Activated naive CD8-positive, alpha-beta T cell treated with anti-CD3 and anti-CD28 coated beads for 36 hours (primary cell): Measurements from ENCODE around the gene KLRD1. TPM values are rescaled to one million over a fixed set of nuclear protein-coding genes. Genes with fewer than 3 reads are reported as not detected.
"Not testable (repeated sequence)": the region's sequence is repeated elsewhere in the genome, so short reads cannot be mapped to it uniquely, and the experiment has no call there.

Experiments used
- DNase-seq: peaks from one replicate; pipeline ENCODE4 v3.0.0; 2021
- H3K27ac Mint-ChIP-seq: one replicate; pipeline ENCODE4 v1.8.0; 2022; ENCODE audit warnings: mild to moderate bottlenecking, moderate library complexity, mixed read lengths
- H3K27me3 Mint-ChIP-seq: one replicate; pipeline ENCODE4 v1.8.0; 2022; ENCODE audit warnings: mild to moderate bottlenecking, mixed read lengths
- H3K36me3 Mint-ChIP-seq: one replicate; pipeline ENCODE4 v1.8.0; 2021; ENCODE audit warnings: mild to moderate bottlenecking, mixed read lengths
- H3K4me1 Mint-ChIP-seq: one replicate; pipeline ENCODE4 v1.8.0; 2021; ENCODE audit warnings: mixed read lengths
- H3K4me3 Mint-ChIP-seq: one replicate; pipeline ENCODE4 v1.8.0; 2022; ENCODE audit warnings: mild to moderate bottlenecking, moderate library complexity, mixed read lengths
- H3K9me3 Mint-ChIP-seq: one replicate; pipeline ENCODE4 v1.8.0; 2022; ENCODE audit warnings: mixed read lengths
- total RNA-seq, 2 experiments: library from RNA; stranded (reverse); gene quantifications; one replicate each; pipeline ENCODE4 v1.2.3, GENCODE V29; 2021

Gene KLRD1
- total RNA-seq, 2 experiments from 2014 or later = 2.0 to 2.6 TPM

DNA sequence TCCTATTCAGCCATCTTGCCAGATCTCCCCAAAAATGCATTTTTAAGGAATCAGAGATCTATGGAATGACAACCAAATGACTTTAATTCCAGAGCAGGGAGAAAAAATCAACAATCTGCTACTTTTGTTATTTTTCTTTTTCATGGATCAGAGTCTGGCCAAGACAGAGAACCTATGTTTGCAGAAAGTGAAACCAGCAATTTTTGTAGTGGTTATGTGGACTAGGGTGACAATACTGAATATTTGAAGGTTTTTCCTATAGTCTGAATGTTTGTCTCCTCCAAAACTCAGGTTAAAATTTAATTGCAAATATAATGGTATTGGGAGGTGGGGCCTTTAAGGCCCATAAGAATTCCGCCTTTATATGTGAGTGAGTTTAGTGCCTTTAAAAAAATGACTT is 51.3 kb downstream of the KLRD1 start:
- DNase-seq = no peak
- Mint-ChIP-seq H3K27ac (no peak overlapping the region), H3K4me1 (peaks cover 28% of the 10 kb centered on the region), H3K4me3 (no peak overlapping the region), H3K36me3 (peaks cover 62% of the 10 kb centered on the region), H3K9me3 (peaks cover 14% of the 10 kb centered on the region), H3K27me3 (no peaks in the 10 kb centered on the region)

- no peaks in the 10 kb centered on the region for H3K27me3 Mint-ChIP-seq
- H3K4me3 Mint-ChIP-seq = no peak overlapping the region
- peaks cover 13% of the 10 kb centered on the region for H3K9me3 Mint-ChIP-seq
- peak overlapping the region; percentile 75 for H3K27ac Mint-ChIP-seq
- no peak for DNase-seq
- H3K36me3 Mint-ChIP-seq = peaks cover 55% of the 10 kb centered on the region
- peaks cover 28% of the 10 kb centered on the region for H3K4me1 Mint-ChIP-seq
Measured at GRCh38 chr12:10361084-10361483, 53.4 kb downstream of the KLRD1 start.

DNA sequence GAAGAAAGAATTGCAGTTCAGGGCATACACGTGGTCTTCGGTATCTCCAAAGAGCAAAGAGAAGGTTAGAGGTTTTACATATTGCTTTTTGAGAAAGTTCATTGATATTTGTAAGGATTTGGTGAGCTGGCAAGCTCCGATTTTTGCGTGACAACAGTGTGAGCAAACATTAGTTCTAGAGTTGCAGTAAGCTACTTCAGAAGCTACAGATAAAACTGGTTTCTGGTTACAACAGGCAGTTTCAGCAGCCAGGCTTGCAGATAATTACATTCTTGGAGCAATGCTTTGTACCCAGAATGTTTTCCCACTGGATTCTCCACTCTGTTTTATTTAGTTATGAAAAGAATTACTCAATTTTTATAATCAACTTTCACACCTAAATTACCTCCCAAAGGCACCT is 54.0 kb downstream of the KLRD1 start:
- no peak for DNase-seq
- H3K9me3 Mint-ChIP-seq = peaks cover 12% of the 10 kb centered on the region
- peak overlapping the region; percentile 75 for H3K27ac Mint-ChIP-seq
- peak overlapping the region; percentile 25 for H3K4me3 Mint-ChIP-seq
- H3K27me3 Mint-ChIP-seq = no peaks in the 10 kb centered on the region
- peaks cover 28% of the 10 kb centered on the region for H3K4me1 Mint-ChIP-seq
- H3K36me3 Mint-ChIP-seq = peaks cover 56% of the 10 kb centered on the region

DNA sequence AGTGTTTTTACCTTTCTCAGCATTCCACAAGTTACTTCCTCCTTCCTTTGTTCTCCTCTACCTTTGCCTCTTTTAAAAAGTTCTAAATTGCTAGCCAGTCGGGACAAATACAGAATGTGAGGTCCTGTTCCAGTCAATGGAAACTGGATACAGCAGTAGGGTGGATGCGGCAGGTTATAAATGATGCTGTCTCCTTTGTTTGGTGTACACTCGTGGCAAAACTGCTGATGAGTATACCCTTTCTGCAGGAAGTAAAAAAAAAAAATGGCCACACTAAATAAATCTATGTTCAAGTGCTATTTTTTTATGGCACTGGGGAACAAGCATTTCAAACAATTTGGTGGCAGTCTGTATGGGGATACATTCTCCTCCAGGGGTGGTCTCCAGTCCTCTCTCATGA is 54.7 kb downstream of the KLRD1 start:
- Mint-ChIP-seq H3K27ac (no peak overlapping the region), H3K4me3 (no peak overlapping the region), H3K4me1 (peaks cover 34% of the 10 kb centered on the region), H3K9me3 (peaks cover 12% of the 10 kb centered on the region), H3K27me3 (no peaks in the 10 kb centered on the region), H3K36me3 (peaks cover 59% of the 10 kb centered on the region)
- no peak for DNase-seq

- peaks cover 12% of the 10 kb centered on the region for H3K9me3 Mint-ChIP-seq
- H3K4me3 Mint-ChIP-seq = no peak overlapping the region
- DNase-seq = no peak
- H3K36me3 Mint-ChIP-seq = peaks cover 59% of the 10 kb centered on the region
- peaks cover 40% of the 10 kb centered on the region for H3K4me1 Mint-ChIP-seq
- no peak overlapping the region for H3K27ac Mint-ChIP-seq
- H3K27me3 Mint-ChIP-seq = no peaks in the 10 kb centered on the region
Measured at GRCh38 chr12:10362828-10363657, 55.4 kb downstream of the KLRD1 start.

DNA sequence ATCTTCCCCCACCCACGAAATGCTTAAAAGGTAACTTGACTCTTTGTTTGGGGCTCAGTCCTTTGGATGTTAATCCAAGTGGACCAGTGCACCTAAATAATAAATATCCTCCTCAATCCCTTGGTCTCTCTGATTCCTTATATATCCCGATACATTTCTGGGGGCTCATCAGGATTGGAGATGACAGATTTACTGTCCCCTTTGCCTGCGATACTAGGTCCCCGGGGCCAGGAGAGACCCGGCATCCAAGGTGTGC is 55.9 kb downstream of the KLRD1 start:
- H3K36me3 Mint-ChIP-seq = peaks cover 59% of the 10 kb centered on the region
- H3K4me3 Mint-ChIP-seq = no peak overlapping the region
- no peak for DNase-seq
- H3K4me1 Mint-ChIP-seq = peaks cover 45% of the 10 kb centered on the region
- H3K9me3 Mint-ChIP-seq = peaks cover 16% of the 10 kb centered on the region
- H3K27me3 Mint-ChIP-seq = no peaks in the 10 kb centered on the region
- no peak overlapping the region for H3K27ac Mint-ChIP-seq

DNA sequence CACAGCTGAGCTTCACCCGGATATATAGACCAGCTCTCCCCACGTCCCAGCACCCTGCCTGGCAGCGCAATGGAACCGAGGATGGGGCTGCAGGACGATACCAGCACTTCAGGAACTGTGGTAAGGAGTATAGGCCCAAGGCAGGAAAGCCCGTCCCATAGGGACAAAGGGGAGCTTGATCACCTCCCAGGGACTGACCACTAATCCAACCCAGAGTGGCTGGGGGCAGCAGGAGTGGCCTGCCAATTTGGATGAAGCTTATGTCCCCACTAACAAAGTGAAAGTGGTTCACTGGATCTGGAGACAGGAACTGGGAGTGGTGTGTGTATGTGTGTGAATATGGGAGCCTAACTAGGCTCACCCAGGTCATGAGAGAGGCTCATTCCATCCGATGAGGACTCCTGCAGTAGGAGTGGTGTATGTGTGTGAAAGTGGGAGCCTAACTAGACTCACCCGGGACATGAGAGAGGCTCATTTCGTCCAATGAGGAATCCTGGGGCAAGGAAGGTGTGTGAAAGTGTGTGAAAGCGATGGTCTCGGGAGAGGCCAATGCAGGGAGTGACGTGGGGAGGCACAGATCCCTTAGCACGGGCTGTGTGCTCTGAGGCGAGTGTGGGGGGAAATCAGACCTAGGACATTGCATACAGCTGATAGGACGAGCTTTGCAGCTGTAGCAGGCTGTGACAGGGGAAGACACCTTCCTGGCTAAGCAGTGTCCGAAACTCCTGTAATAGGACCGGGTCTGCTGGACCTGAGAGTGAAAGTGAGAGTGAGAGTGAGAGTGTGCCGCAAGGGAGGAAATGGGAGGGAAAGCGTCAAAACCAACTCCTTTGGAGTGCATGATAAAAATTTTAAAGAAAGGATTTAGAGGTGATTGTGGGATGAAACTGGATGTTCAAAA is 56.5 kb downstream of the KLRD1 start:
- Mint-ChIP-seq H3K9me3 (peaks cover 16% of the 10 kb centered on the region), H3K27ac (no peak overlapping the region)

DNA sequence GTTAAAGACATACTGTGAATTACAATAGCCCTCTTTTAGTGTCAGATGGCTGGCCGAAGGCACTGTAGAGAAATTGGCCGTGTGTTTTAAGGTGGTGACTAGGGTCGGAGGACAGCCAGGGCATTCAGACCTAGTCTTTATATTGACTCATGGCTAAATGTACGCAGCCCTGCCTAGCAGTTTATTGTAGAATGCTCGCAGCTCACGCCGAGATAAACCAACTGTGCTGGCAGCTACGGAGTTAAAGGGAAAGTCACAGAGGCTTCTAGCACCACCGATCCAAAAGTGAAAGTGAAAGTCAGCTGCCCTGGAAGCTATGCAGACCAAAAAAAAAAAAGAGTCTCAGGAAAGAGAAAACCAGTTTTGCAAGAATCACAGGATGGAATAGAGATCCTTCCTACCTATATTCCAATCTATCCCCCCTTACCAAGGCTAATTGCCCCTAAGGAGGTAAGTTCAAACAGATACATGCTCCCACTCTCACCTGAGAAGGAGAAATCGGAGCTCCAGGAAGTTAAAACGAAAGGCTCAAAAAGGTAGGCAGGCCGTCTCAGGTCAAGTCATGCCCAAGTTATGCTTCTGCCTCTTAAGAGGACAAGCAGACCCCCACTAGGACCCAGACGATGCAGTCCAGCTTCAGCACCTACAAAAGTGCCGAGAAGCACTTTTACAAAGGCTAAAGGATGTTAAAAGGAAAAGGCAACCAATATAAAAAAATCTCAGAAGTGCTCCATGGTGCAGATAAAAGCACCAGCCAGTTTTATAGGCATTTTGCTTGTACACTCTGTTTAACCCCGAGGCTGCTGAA is 57.3 kb downstream of the KLRD1 start:
- Mint-ChIP-seq H3K27ac (no peak overlapping the region), H3K27me3 (no peaks in the 10 kb centered on the region), H3K36me3 (peaks cover 54% of the 10 kb centered on the region), H3K9me3 (peaks cover 16% of the 10 kb centered on the region), H3K4me3 (no peak overlapping the region), H3K4me1 (peaks cover 42% of the 10 kb centered on the region)
- peak; percentile 70 for DNase-seq

More for the DNA sequence above, 56.5 kb downstream of the KLRD1 start:
- no peaks in the 10 kb centered on the region for H3K27me3 Mint-ChIP-seq
- peaks cover 43% of the 10 kb centered on the region for H3K4me1 Mint-ChIP-seq
- peaks cover 56% of the 10 kb centered on the region for H3K36me3 Mint-ChIP-seq
- no peak overlapping the region for H3K4me3 Mint-ChIP-seq
- peak; percentile 63 for DNase-seq

DNA sequence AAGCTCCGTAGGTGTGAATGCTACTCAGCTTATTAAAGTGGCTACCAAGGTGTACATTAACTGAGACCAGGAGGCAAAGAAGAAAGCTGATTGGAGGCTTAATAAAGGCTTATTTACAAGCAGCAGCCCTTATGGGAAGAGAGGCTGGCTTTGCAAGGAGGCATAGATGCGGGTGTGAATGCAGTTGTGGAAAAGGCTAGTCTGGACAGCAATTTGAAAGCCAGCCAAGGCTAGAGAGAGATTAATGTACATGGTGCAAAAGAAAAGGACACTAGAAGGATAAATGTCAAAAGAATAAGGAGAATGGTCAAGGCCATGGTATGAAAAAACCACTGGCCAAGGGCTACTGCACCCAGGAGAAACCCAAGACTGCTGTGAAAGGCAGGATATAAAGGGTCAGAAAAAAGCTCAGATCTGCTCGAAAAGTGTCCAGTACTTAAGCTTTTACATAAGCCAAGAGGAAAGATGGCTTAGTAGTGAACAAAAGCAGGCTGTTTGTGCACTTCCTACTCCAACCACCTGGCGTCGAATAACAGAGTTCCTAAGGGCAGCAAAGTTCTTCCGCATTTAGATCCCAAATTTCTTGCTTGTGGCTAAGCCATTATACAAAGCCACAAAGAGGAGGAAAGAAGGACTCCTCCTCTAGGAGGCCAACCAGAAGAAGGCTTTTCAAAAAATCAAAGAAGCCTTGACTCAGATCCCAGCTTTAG is 58.2 kb downstream of the KLRD1 start:
- no peak for DNase-seq
- Mint-ChIP-seq H3K9me3 (peaks cover 14% of the 10 kb centered on the region), H3K36me3 (peaks cover 54% of the 10 kb centered on the region), H3K4me1 (peaks cover 42% of the 10 kb centered on the region), H3K27me3 (no peaks in the 10 kb centered on the region), H3K27ac (no peak overlapping the region), H3K4me3 (no peak overlapping the region)

DNA sequence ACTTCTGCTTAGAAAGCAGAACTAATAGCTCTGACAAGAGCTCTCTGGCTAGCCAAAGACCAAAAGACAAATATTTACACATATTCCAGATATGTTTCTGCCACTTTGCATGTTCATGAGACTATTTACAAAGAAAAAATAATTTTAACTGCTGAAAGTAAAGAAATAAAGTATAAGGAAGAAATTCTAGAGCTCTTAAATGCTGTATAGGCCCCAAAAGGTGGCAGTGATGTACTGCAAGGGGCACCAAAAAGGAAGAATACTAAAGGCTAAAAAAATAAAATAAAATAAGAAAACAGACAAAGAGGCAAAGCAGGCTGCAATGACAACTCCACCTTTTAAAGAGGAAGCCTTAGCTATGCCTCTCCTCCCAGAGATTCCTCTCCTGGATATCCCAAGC is 59.2 kb downstream of the KLRD1 start:
- peaks cover 58% of the 10 kb centered on the region for H3K36me3 Mint-ChIP-seq
- no peaks in the 10 kb centered on the region for H3K27me3 Mint-ChIP-seq
- H3K4me1 Mint-ChIP-seq = peaks cover 45% of the 10 kb centered on the region
- DNase-seq = no peak
- peaks cover 9% of the 10 kb centered on the region for H3K9me3 Mint-ChIP-seq
- H3K4me3 Mint-ChIP-seq = peak overlapping the region; percentile 27
- no peak overlapping the region for H3K27ac Mint-ChIP-seq

GRCh38 chr12:10367714-10368113 is 60.0 kb downstream of the KLRD1 start:
- not testable (repeated sequence) for H3K9me3 Mint-ChIP-seq, H3K27ac Mint-ChIP-seq, DNase-seq, H3K27me3 Mint-ChIP-seq
- Mint-ChIP-seq H3K4me3 (peak overlapping the region; percentile 64), H3K4me1 (peaks cover 52% of the 10 kb centered on the region), H3K36me3 (peaks cover 57% of the 10 kb centered on the region)

DNA sequence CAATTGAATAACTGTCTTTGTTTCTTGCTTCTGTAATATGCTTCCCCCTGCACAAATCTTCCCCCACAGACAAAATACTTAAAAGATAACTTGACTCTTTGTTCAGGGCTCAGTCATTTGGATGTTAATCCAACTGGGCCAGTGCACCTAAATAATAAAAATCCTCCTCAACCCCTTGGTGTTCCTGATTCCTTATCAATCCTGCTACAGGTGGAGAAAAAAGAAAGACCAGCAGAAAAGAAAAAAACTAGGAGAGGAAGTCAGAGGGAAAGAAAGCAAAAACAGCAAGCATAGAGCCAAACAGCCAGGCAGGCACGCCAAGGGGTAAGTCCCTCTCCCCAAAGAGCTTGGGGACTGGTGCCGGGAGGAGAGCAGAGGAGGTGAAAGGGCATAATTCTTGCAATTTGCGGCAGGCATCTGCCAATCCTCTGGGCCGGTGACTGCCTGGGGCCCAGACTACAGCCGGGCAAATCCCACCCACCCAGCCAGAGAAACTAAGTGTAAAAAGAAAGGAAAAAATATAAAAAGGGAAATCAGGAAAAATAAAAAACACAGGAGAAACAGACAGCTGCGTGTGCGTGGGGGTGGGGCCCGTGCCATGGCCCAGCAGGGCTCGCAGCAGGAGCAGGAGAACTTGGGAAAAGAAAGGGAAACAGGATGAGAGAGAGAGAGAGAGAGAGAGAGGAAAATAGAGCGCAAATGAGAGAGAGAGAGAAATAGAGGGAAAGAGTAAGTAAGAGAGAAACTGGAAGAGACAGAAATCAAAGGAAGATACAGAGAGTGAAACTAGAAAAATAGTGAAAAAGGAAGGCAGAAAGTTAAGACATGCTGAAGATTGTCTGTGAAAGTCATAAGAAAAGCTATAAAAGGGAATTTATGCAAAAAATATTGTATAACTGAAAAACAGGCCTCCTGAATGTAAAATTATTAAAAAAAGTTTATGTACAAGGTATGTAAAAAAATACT is 60.8 kb downstream of the KLRD1 start:
- Mint-ChIP-seq H3K9me3 (peaks cover 9% of the 10 kb centered on the region), H3K4me1 (peaks cover 57% of the 10 kb centered on the region), H3K27ac (no peak overlapping the region), H3K27me3 (no peaks in the 10 kb centered on the region), H3K36me3 (peaks cover 60% of the 10 kb centered on the region), H3K4me3 (peak overlapping the region; percentile 64)
- DNase-seq = no peak

DNA sequence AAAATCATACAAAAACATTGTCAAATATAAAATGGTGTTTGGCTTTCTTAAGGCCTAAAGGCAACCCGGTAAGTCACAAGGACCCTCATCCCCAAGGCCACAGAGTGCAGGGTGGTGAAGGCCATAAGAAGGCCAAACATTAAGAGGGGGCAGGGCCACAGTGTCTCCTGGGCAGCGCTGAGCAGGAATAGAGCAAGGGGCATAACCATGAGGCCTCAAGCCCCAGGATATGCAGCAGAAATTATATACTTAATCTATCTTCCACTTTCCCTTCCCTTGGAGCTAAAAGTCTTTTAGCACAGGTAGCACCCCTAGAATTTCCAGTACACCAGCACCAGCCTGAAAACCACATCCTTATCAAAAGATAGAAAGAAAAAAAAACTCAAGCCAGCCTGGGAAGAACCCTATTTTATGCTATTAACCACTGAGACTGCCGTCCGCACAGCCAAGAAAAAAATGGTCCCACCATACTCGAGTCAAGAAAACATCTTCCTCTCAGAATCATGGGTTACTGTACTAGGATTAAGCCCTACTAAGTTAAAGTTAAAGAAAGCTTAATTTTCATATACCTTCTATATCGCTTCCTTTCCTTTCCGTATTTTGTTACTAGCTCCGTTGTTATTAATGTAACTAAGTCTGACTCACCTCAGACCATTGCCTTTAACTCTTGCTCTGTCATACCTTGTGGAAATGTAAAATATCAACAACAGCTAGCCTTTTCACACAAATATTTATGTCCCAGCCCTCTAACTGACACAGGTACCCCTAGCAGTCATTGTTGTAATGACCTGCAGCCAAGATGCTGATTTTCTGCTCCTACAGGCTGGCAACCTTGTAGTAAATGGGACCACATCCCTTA is 62.1 kb downstream of the KLRD1 start:
- Mint-ChIP-seq H3K9me3 (peaks cover 9% of the 10 kb centered on the region), H3K4me3 (peak overlapping the region; percentile 78), H3K4me1 (peaks cover 70% of the 10 kb centered on the region), H3K27me3 (no peaks in the 10 kb centered on the region), H3K27ac (peak overlapping the region; percentile 97), H3K36me3 (peaks cover 73% of the 10 kb centered on the region)
- no peak for DNase-seq
